CD4-positive, alpha-beta T cell (primary cell): ENCODE data around the gene PKIG. TPM values are rescaled to one million over a fixed set of nuclear protein-coding genes. Genes with fewer than 3 reads are reported as not detected.
A peak's percentile ranks its signal among the peaks of the same experiment; 100 is the strongest.

Experiments
- ATAC-seq: fragments of 200-7000 bp; cut with Tn5 transposase; one replicate; pipeline ENCODE4 v1.10.0; 2022; ENCODE audit warnings: mild to moderate bottlenecking; ENCODE audit not compliant: poor library complexity
- CTCF ChIA-PET: fragments of 350-600 bp; sonication (Branson Sonifier 250); formaldehyde crosslinking; loops from one replicate; lab custom pipeline; 2021; ENCODE audit warnings: antibody characterized with exemption, inconsistent platforms; lab: Charles Lee
- POLR2A ChIA-PET: fragments of 350-600 bp; sonication (Branson Sonifier 250); formaldehyde crosslinking; loops from one replicate; lab custom pipeline; 2021; ENCODE audit warnings: antibody characterized with exemption, inconsistent platforms; lab: Charles Lee
- DNase-seq, 14 experiments: peaks; one replicate each; pipeline ENCODE4 v3.0.0-alpha.2; 2013 to 2020; ENCODE audit warnings: mixed read lengths in 2 of 14
- H3K27ac ChIP-seq, 2 donors: one replicate each; pipeline versions ENCODE4 v1.5.1 to v1.7.0; 2013; ENCODE audit warnings: low read length in 2 of 2, low read depth in 1 of 2, mild to moderate bottlenecking in 1 of 2
- H3K27me3 ChIP-seq, 2 experiments: 1 replicate in 1 of 2; 2 replicates in 1 of 2; pipeline versions ENCODE4 v1.6.1 to v1.7.0; 2013; ENCODE audit warnings: low read length in 2 of 2, control low read depth in 1 of 2, mild to moderate bottlenecking in 1 of 2, moderate library complexity in 1 of 2; ENCODE audit not compliant: insufficient read depth in 2 of 2, control insufficient read depth in 1 of 2
- H3K36me3 ChIP-seq: one replicate; pipeline ENCODE4 v1.6.1; 2013; ENCODE audit warnings: low read length, control low read depth; ENCODE audit not compliant: insufficient read depth
- H3K4me1 ChIP-seq: one replicate; pipeline ENCODE4 v1.6.1; 2013; ENCODE audit warnings: low read length, control low read depth; ENCODE audit not compliant: insufficient read depth
- H3K4me3 ChIP-seq: one replicate; pipeline ENCODE4 v1.5.1; 2013; ENCODE audit warnings: mild to moderate bottlenecking, low read length, moderate library complexity
- H3K9me3 ChIP-seq, 2 experiments: 1 replicate in 1 of 2; 2 replicates in 1 of 2; pipeline versions ENCODE4 v1.6.1 to v1.7.0; 2013; ENCODE audit warnings: low read length in 2 of 2, mild to moderate bottlenecking in 2 of 2, control low read depth in 1 of 2, moderate library complexity in 1 of 2; ENCODE audit not compliant: control insufficient read depth in 1 of 2, insufficient read depth in 1 of 2
- H3K27ac Mint-ChIP-seq: one replicate; pipeline ENCODE4 v1.8.0; 2020; ENCODE audit warnings: mixed read lengths
- H3K27me3 Mint-ChIP-seq: one replicate; pipeline ENCODE4 v1.8.0; 2021; ENCODE audit warnings: mixed read lengths
- H3K36me3 Mint-ChIP-seq: one replicate; pipeline ENCODE4 v1.8.0; 2021; ENCODE audit warnings: low read depth, mixed read lengths
- H3K4me1 Mint-ChIP-seq: one replicate; pipeline ENCODE4 v1.8.0; 2021; ENCODE audit warnings: low read depth, mixed read lengths
- H3K4me3 Mint-ChIP-seq: one replicate; pipeline ENCODE4 v1.8.0; 2020; ENCODE audit warnings: mild to moderate bottlenecking, mixed read lengths
- H3K9me3 Mint-ChIP-seq: one replicate; pipeline ENCODE4 v1.8.0; 2020; ENCODE audit warnings: mixed read lengths
- intact Hi-C, 2 experiments: fragments of 100-400 bp; cut with DNase I in 1 of 2; cut with micrococcal nuclease in 1 of 2; formaldehyde crosslinking; loops; one replicate each; pipeline versions ENCODE4 v1.15.1 to v1.9.0; 2023 to 2025; cut with DNase I, micrococcal nuclease
- total RNA-seq, 174 experiments: library from RNA in 2 of 174; stranded (reverse) in 2 of 174; gene quantifications; one replicate each; pipeline ENCODE4 v1.2.3 and lab custom pipeline; 2021 to 2026
- TF ChIP-seq, protein P1 (sequence below): fragments of 200-600 bp; IDR thresholded peaks from one replicate; pipeline ENCODE4 v1.8.0; 2022; ENCODE audit warnings: antibody characterized with exemption, mild to moderate bottlenecking

Gene PKIG
- total RNA-seq, 2 experiments from 2014 or later: 1.7 to 2.4 TPM

GRCh38 chr20:44641325-44641724 lies 58.9 kb downstream of the PKIG start:
- H3K4me1 Mint-ChIP-seq: peaks cover 64% of the 10 kb centered on the region
- peaks cover 0 to 11% of the 10 kb centered on the region in 2 experiments for H3K9me3 ChIP-seq
- POLR2A ChIA-PET: interaction anchor here (1.2 kb wide), 1 partner anchor 9 kb away, joined by 3 read pairs; no protein-coding TSS in a partner anchor
- no peaks in the 10 kb centered on the region for H3K27me3 ChIP-seq
- peak overlapping the region; percentile 62 for H3K4me3 Mint-ChIP-seq
- peaks cover 57% of the 10 kb centered on the region for H3K4me1 ChIP-seq
- intact Hi-C loops: loop anchor here in 1 of 2 experiments (2.0 kb wide), 1 partner anchor 21 kb away; no protein-coding TSS in a partner anchor
- TF ChIP-seq, protein P1, sequence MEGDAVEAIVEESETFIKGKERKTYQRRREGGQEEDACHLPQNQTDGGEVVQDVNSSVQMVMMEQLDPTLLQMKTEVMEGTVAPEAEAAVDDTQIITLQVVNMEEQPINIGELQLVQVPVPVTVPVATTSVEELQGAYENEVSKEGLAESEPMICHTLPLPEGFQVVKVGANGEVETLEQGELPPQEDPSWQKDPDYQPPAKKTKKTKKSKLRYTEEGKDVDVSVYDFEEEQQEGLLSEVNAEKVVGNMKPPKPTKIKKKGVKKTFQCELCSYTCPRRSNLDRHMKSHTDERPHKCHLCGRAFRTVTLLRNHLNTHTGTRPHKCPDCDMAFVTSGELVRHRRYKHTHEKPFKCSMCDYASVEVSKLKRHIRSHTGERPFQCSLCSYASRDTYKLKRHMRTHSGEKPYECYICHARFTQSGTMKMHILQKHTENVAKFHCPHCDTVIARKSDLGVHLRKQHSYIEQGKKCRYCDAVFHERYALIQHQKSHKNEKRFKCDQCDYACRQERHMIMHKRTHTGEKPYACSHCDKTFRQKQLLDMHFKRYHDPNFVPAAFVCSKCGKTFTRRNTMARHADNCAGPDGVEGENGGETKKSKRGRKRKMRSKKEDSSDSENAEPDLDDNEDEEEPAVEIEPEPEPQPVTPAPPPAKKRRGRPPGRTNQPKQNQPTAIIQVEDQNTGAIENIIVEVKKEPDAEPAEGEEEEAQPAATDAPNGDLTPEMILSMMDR: no peak
- H3K27me3 Mint-ChIP-seq: no peaks in the 10 kb centered on the region
- H3K27ac Mint-ChIP-seq: peak overlapping the region; percentile 91
- CTCF ChIA-PET: interaction anchor here (2.0 to 5.8 kb wide), 2 partner anchors 31 to 42 kb away, joined by 8 to 21 read pairs; no protein-coding TSS in a partner anchor
- H3K9me3 Mint-ChIP-seq: no peaks in the 10 kb centered on the region
- ATAC-seq: no peak
- H3K27ac ChIP-seq: peak overlapping the region in 1 of 2 donors; percentile 32
- no peak for DNase-seq
- peaks cover 43% of the 10 kb centered on the region for H3K36me3 Mint-ChIP-seq
- H3K36me3 ChIP-seq: peaks cover 13% of the 10 kb centered on the region
- no peak overlapping the region for H3K4me3 ChIP-seq

- H3K9me3 Mint-ChIP-seq: no peaks in the 10 kb centered on the region
- peak overlapping the region; percentile 47 for H3K4me3 Mint-ChIP-seq
- peak; percentile 33 for ATAC-seq
- H3K4me1 Mint-ChIP-seq: peaks cover 75% of the 10 kb centered on the region
- no peaks in the 10 kb centered on the region for H3K27me3 Mint-ChIP-seq
- H3K27ac Mint-ChIP-seq: peak overlapping the region; percentile 91
- H3K27ac ChIP-seq: peak overlapping the region; percentile 81 to 90
- H3K9me3 ChIP-seq: peaks cover 0 to 8% of the 10 kb centered on the region in 2 experiments
- peaks cover 32% of the 10 kb centered on the region for H3K36me3 Mint-ChIP-seq
- ChIA-PET CTCF (interaction anchor here (0.8 to 5.8 kb wide), 6 partner anchors 9 to 246 kb away, joined by 3 to 21 read pairs (median 6); partner anchors contain the start of genes ADA and TTPAL), POLR2A (interaction anchor here (0.5 to 2.1 kb wide), 9 partner anchors 8 to 1065 kb away, joined by 3 to 15 read pairs (median 3); partner anchors contain the start of gene ADA)
- intact Hi-C loops: no loop called here
- H3K4me3 ChIP-seq: peak overlapping the region; percentile 21
- TF ChIP-seq, protein P1: peak; percentile 36
- DNase-seq: peak in 7 of 14 experiments; percentile 18 to 67 (median 48)
- H3K27me3 ChIP-seq: no peaks in the 10 kb centered on the region
- H3K4me1 ChIP-seq: peaks cover 69% of the 10 kb centered on the region
- peaks cover 8% of the 10 kb centered on the region for H3K36me3 ChIP-seq
Observed at GRCh38 chr20:44642203-44643153, 60.1 kb downstream of the PKIG start.

- POLR2A ChIA-PET: interaction anchor here (0.8 to 2.8 kb wide), 7 partner anchors 9 to 44 kb away, joined by 3 to 15 read pairs (median 5); partner anchors contain the start of gene ADA
Observed at GRCh38 chr20:44643154-44643519, 60.8 kb downstream of the PKIG start.

More at GRCh38 chr20:44643154-44643519, 60.8 kb downstream of the PKIG start:
- intact Hi-C loops: no loop called here
- Histone ChIP-seq H3K9me3 (peaks cover 0 to 4% of the 10 kb centered on the region in 2 experiments), H3K27ac (peak overlapping the region; percentile 81 to 90), H3K4me1 (peaks cover 76% of the 10 kb centered on the region), H3K4me3 (no peak overlapping the region), H3K36me3 (peaks cover 8% of the 10 kb centered on the region), H3K27me3 (no peaks in the 10 kb centered on the region)
- DNase-seq: no peak
- CTCF ChIA-PET: interaction anchor here (0.8 to 5.8 kb wide), 6 partner anchors 8 to 246 kb away, joined by 3 to 21 read pairs (median 6); partner anchors contain the start of genes ADA and TTPAL
- TF ChIP-seq, protein P1: no peak
- Mint-ChIP-seq H3K27me3 (no peaks in the 10 kb centered on the region), H3K4me1 (peaks cover 80% of the 10 kb centered on the region), H3K36me3 (peaks cover 26% of the 10 kb centered on the region), H3K9me3 (no peaks in the 10 kb centered on the region), H3K4me3 (peak overlapping the region; percentile 50), H3K27ac (peak overlapping the region; percentile 91)
- ATAC-seq: no peak
